H9 (cell line): Measurements from ENCODE around the gene SUPT3H. TPM values are rescaled to one million over a fixed set of nuclear protein-coding genes. Genes with fewer than 3 reads are reported as not detected.

Experiments used
- DNase-seq: peaks from one replicate; pipeline ENCODE4 v3.0.0-alpha.2; 2017
- H2AFZ ChIP-seq: one replicate; pipeline ENCODE4 v1.6.1; 2013; ENCODE audit warnings: mild to moderate bottlenecking, low read length, control low read depth, moderate library complexity
- H2AK5ac ChIP-seq: 2 replicates; pipeline ENCODE4 v1.6.1; 2013; ENCODE audit warnings: low read length, control low read depth, mixed read lengths; ENCODE audit not compliant: insufficient read length
- H2BK120ac ChIP-seq: one replicate; pipeline ENCODE4 v1.6.1; 2013; ENCODE audit warnings: low read depth, mild to moderate bottlenecking, low read length, control low read depth, inconsistent platforms; ENCODE audit not compliant: poor library complexity, severe bottlenecking
- H2BK12ac ChIP-seq: 2 replicates; pipeline ENCODE4 v1.6.1; 2013; ENCODE audit warnings: low read length, control low read depth, mixed read lengths, low read depth; ENCODE audit not compliant: insufficient read length
- H2BK15ac ChIP-seq: 2 replicates; pipeline ENCODE4 v1.6.1; 2013; ENCODE audit warnings: low read depth, low read length, control low read depth
- H2BK20ac ChIP-seq: one replicate; pipeline ENCODE4 v1.6.1; 2013; ENCODE audit warnings: low read depth, mild to moderate bottlenecking, low read length, control low read depth, inconsistent platforms; ENCODE audit not compliant: poor library complexity, severe bottlenecking
- H2BK5ac ChIP-seq: 2 replicates; pipeline ENCODE4 v1.6.1; 2013; ENCODE audit warnings: low read length, control low read depth, mixed read lengths; ENCODE audit not compliant: insufficient read length
- H3K14ac ChIP-seq: 2 replicates; pipeline ENCODE4 v1.6.1; 2013; ENCODE audit warnings: low read length, control low read depth; ENCODE audit not compliant: insufficient read depth
- H3K18ac ChIP-seq: 2 replicates; pipeline ENCODE4 v1.6.1; 2013; ENCODE audit warnings: low read depth, mild to moderate bottlenecking, mixed read lengths, low read length, control low read depth; ENCODE audit not compliant: insufficient read length
- H3K23ac ChIP-seq: 2 replicates; pipeline ENCODE4 v1.6.1; 2013; ENCODE audit warnings: low read length, control low read depth, mixed read lengths, low read depth; ENCODE audit not compliant: insufficient read length
- H3K23me2 ChIP-seq: 2 replicates; pipeline ENCODE4 v1.6.1; 2013; ENCODE audit warnings: low read depth, mild to moderate bottlenecking, mixed read lengths, low read length, control low read depth; ENCODE audit not compliant: insufficient read length, poor library complexity, severe bottlenecking
- H3K27ac ChIP-seq: 2 replicates; pipeline ENCODE4 v1.5.1; 2013; ENCODE audit warnings: low read length, control low read depth, mixed read lengths, low read depth; ENCODE audit not compliant: insufficient read length
- H3K27me3 ChIP-seq: 2 replicates; pipeline ENCODE4 v1.6.1; 2013; ENCODE audit warnings: low read length, control low read depth, inconsistent platforms; ENCODE audit not compliant: insufficient read depth
- H3K4ac ChIP-seq: 2 replicates; pipeline ENCODE4 v1.6.1; 2013; ENCODE audit warnings: low read depth, mild to moderate bottlenecking, control low read depth, inconsistent platforms, low read length, moderate library complexity
- H3K4me1 ChIP-seq: 2 replicates; pipeline ENCODE4 v1.6.1; 2013; ENCODE audit warnings: low read length, control low read depth, inconsistent platforms; ENCODE audit not compliant: insufficient read depth
- H3K4me2 ChIP-seq: 2 replicates; pipeline ENCODE4 v1.6.1; 2013; ENCODE audit warnings: low read length, control low read depth, mixed read lengths; ENCODE audit not compliant: insufficient read length, insufficient read depth
- H3K56ac ChIP-seq: 2 replicates; pipeline ENCODE4 v1.6.1; 2013; ENCODE audit warnings: low read depth, mild to moderate bottlenecking, mixed read lengths, low read length, control low read depth; ENCODE audit not compliant: insufficient read length
- H3K79me1 ChIP-seq: 2 replicates; pipeline ENCODE4 v1.6.1; 2013; ENCODE audit warnings: low read depth, mild to moderate bottlenecking, moderate library complexity, low read length, control low read depth, inconsistent platforms; ENCODE audit not compliant: insufficient read depth, poor library complexity, severe bottlenecking
- H3K79me2 ChIP-seq: 2 replicates; pipeline ENCODE4 v1.6.1; 2013; ENCODE audit warnings: low read length, control low read depth, inconsistent platforms; ENCODE audit not compliant: insufficient read depth
- H3K9ac ChIP-seq: 2 replicates; pipeline ENCODE4 v1.6.1; 2013; ENCODE audit warnings: low read length, control low read depth, mixed read lengths; ENCODE audit not compliant: insufficient read length; ENCODE audit errors: extremely low read depth
- H3K9me3 ChIP-seq: one replicate; pipeline ENCODE4 v1.6.1; 2013; ENCODE audit warnings: low read depth, low read length, inconsistent platforms; ENCODE audit not compliant: control insufficient read depth
- H3T11ph ChIP-seq: one replicate; pipeline ENCODE4 v1.6.1; 2013; ENCODE audit warnings: mild to moderate bottlenecking, low read length, control low read depth, inconsistent platforms
- H4K20me1 ChIP-seq: one replicate; pipeline ENCODE4 v1.6.1; 2013; ENCODE audit not compliant: control insufficient read depth, insufficient read length, insufficient read depth
- H4K5ac ChIP-seq: 2 replicates; pipeline ENCODE4 v1.6.1; 2013; ENCODE audit warnings: low read depth, mild to moderate bottlenecking, mixed read lengths, low read length, control low read depth; ENCODE audit not compliant: insufficient read length
- H4K8ac ChIP-seq: replicated peaks from 2 replicates; pipeline ENCODE4 v1.6.1; 2013; ENCODE audit warnings: low read length, control low read depth, mixed read lengths, low read depth; ENCODE audit not compliant: insufficient read length
- H4K91ac ChIP-seq: 2 replicates; pipeline ENCODE4 v1.6.1; 2013; ENCODE audit warnings: low read depth, mild to moderate bottlenecking, moderate library complexity, mixed read lengths, low read length, control low read depth; ENCODE audit not compliant: insufficient read length
- H3K27ac Mint-ChIP-seq, 3 experiments: 2 replicates in 2 of 3; 3 replicates in 1 of 3; pipeline ENCODE4 v1.8.0; 2020 to 2021; ENCODE audit warnings: mixed read lengths in 3 of 3, mild to moderate bottlenecking in 1 of 3, moderate library complexity in 1 of 3
- H3K27me3 Mint-ChIP-seq: 2 replicates; pipeline ENCODE4 v1.8.0; 2021; ENCODE audit warnings: low read depth, mild to moderate bottlenecking, moderate library complexity, mixed read lengths
- H3K36me3 Mint-ChIP-seq, 3 experiments: 2 replicates in 2 of 3; 3 replicates in 1 of 3; pipeline ENCODE4 v1.8.0; 2020 to 2021; ENCODE audit warnings: low read depth in 3 of 3, mixed read lengths in 3 of 3; ENCODE audit not compliant: insufficient read depth in 1 of 3
- H3K4me1 Mint-ChIP-seq, 2 experiments: 2 replicates each; pipeline ENCODE4 v1.8.0; 2020; ENCODE audit warnings: mixed read lengths in 2 of 2
- H3K4me3 Mint-ChIP-seq, 2 experiments: 2 replicates in 1 of 2; 3 replicates in 1 of 2; pipeline ENCODE4 v1.8.0; 2020 to 2021; ENCODE audit warnings: mild to moderate bottlenecking in 2 of 2, mixed read lengths in 2 of 2, moderate library complexity in 1 of 2
- H3K9me3 Mint-ChIP-seq, 2 experiments: 2 replicates in 1 of 2; 3 replicates in 1 of 2; pipeline ENCODE4 v1.8.0; 2020; ENCODE audit warnings: mild to moderate bottlenecking in 2 of 2, mixed read lengths in 2 of 2, moderate library complexity in 1 of 2
- CTCF ChIP-seq: fragments of 200-600 bp; sonication (generic); conservative IDR thresholded peaks from 3 replicates; pipeline ENCODE4 v1.8.0; 2021; ENCODE audit warnings: antibody characterized with exemption, mild to moderate bottlenecking
- WGBS: extraction: QIAGEN DNeasy Blood & Tissue Kit; methylation state at CpG from one replicate; pipeline ENCODE4 v1.1.7; 2013; ENCODE audit warnings: missing lambda C conversion rate, low lambda C conversion rate, mixed read lengths; ENCODE audit not compliant: insufficient read length; ENCODE audit errors: extremely low coverage; 5-methylcytosine and 5-hydroxymethylcytosine counted together
- total RNA-seq: library from RNA; stranded (reverse); gene quantifications from 2 replicates; pipeline ENCODE4 v1.2.1, GENCODE V29; 2021

The SUPT3H gene
- total RNA-seq, 1 experiment from 2014 or later, result 22.5 TPM

GRCh38 chr6:44859901-44860410 is 517.8 kb downstream of the SUPT3H start:
- Mint-ChIP-seq H3K27ac (no peak overlapping the region), H3K27me3 (no peaks in the 10 kb centered on the region), H3K36me3 (peaks cover 3 to 11% (median 4%) of the 10 kb centered on the region in 3 experiments), H3K4me3 (no peak overlapping the region), H3K9me3 (peaks cover 2 to 9% of the 10 kb centered on the region in 2 experiments), H3K4me1 (no peaks in the 10 kb centered on the region)
- no peak for DNase-seq
- no peak overlapping the region for H4K91ac ChIP-seq
- H3T11ph ChIP-seq, result no peak overlapping the region
- no peak overlapping the region for H3K18ac ChIP-seq
- no peak overlapping the region for H3K23ac ChIP-seq
- no peak overlapping the region for H2BK5ac ChIP-seq
- no peak overlapping the region for H2BK15ac ChIP-seq
- H2AFZ ChIP-seq, result no peak overlapping the region
- H3K27me3 ChIP-seq, result no peaks in the 10 kb centered on the region
- H4K8ac ChIP-seq, result no peak overlapping the region
- no peaks in the 10 kb centered on the region for H3K4me1 ChIP-seq
- no peak overlapping the region for H2BK120ac ChIP-seq
- no peaks in the 10 kb centered on the region for H3K23me2 ChIP-seq
- no peak overlapping the region for H3K56ac ChIP-seq
- H3K79me1 ChIP-seq, result no peaks in the 10 kb centered on the region
- H2BK12ac ChIP-seq, result no peak overlapping the region
- peaks cover 4% of the 10 kb centered on the region for H3K9me3 ChIP-seq
- no peaks in the 10 kb centered on the region for H4K20me1 ChIP-seq
- H4K5ac ChIP-seq, result no peak overlapping the region
- no peak for TF ChIP-seq CTCF
- H3K9ac ChIP-seq, result no peak overlapping the region
- H3K79me2 ChIP-seq, result no peaks in the 10 kb centered on the region
- no peak overlapping the region for H3K4ac ChIP-seq
- no peak overlapping the region for H2BK20ac ChIP-seq
- H3K4me2 ChIP-seq, result no peak overlapping the region
- no peak overlapping the region for H3K27ac ChIP-seq
- no CpG with 5 or more reads among the region's 2 CpGs for WGBS
- no peak overlapping the region for H2AK5ac ChIP-seq
- no peak overlapping the region for H3K14ac ChIP-seq
